ENCODE results near the gene ABHD5. TPM values are rescaled to one million over a fixed set of nuclear protein-coding genes. Genes with fewer than 3 reads are reported as not detected.

ABHD5 gene
- total and polyA plus RNA-seq, 8 donors: 8.4 to 14.1 (median 11.3) TPM

GRCh38 chr3:43769885-43770425 lies 79.2 kb downstream of the ABHD5 start:
- Histone ChIP-seq H3K9me3 (no peaks in the 10 kb centered on the region), H3K36me3 (no peaks in the 10 kb centered on the region), H3K4me3 (peak overlapping the region in 3 of 4 donors; percentile 7 to 24 (median 17)), H3K27ac (peak overlapping the region; percentile 45 to 79 (median 64)), H3K27me3 (no peaks in the 10 kb centered on the region), H3K4me1 (peaks cover 0 to 8% (median 0%) of the 10 kb centered on the region in 3 donors)
- FAIRE-seq (no peak), ATAC-seq (peak; percentile 22 to 34 (median 28)), DNase-seq (peak in 1 of 6 donors; percentile 30)
- no peak for TF ChIP-seq CTCF (IDR thresholded peaks at IDR 0.05)
- intact Hi-C loops (cut with DNase I): no loop called here
- WGBS, 2 donors: 48 to 51% methylated on average over 7 of the region's 7 CpGs

GRCh38 chr3:43770426-43771103 lies 79.8 kb downstream of the ABHD5 start:
- Histone ChIP-seq H3K27me3 (no peaks in the 10 kb centered on the region), H3K9me3 (no peaks in the 10 kb centered on the region), H3K4me3 (no peak overlapping the region), H3K27ac (peak overlapping the region; percentile 45 to 79 (median 64)), H3K36me3 (no peaks in the 10 kb centered on the region), H3K4me1 (peaks cover 0 to 8% (median 0%) of the 10 kb centered on the region in 3 donors)
- FAIRE-seq: no peak
- intact Hi-C loops (cut with DNase I): no loop called here
- 49 to 51% methylated on average over 11 of the region's 11 CpGs for WGBS, 2 donors
- ATAC-seq: peak; percentile 74 to 84 (median 79)
- TF ChIP-seq CTCF (IDR thresholded peaks at IDR 0.05): no peak
- peak in 4 of 6 donors; percentile 64 to 78 (median 72) for DNase-seq

- DNase-seq: no peak
- no peak for FAIRE-seq
- no peaks in the 10 kb centered on the region for H3K27me3 ChIP-seq
- H3K9me3 ChIP-seq: no peaks in the 10 kb centered on the region
- WGBS, 2 donors: 62 to 65% methylated on average over 5 of the region's 5 CpGs
- intact Hi-C loops (cut with DNase I): no loop called here
- no peak overlapping the region for H3K27ac ChIP-seq
- H3K4me3 ChIP-seq: no peak overlapping the region
- H3K36me3 ChIP-seq: no peaks in the 10 kb centered on the region
- no peak for TF ChIP-seq CTCF (IDR thresholded peaks at IDR 0.05)
- no peak for ATAC-seq
- H3K4me1 ChIP-seq: peaks cover 0 to 8% (median 0%) of the 10 kb centered on the region in 3 donors
These were observed 80.9 kb downstream of the ABHD5 start for GRCh38 chr3:43771610-43772009.

GRCh38 chr3:43773273-43774094 lies 82.7 kb downstream of the ABHD5 start:
- TF ChIP-seq CTCF (IDR thresholded peaks at IDR 0.05): no peak
- 63 to 64% methylated on average over 10 of the region's 10 CpGs for WGBS, 2 donors
- Histone ChIP-seq H3K36me3 (no peaks in the 10 kb centered on the region), H3K4me1 (peaks cover 0 to 8% (median 0%) of the 10 kb centered on the region in 3 donors), H3K9me3 (no peaks in the 10 kb centered on the region), H3K27ac (no peak overlapping the region), H3K27me3 (no peaks in the 10 kb centered on the region), H3K4me3 (no peak overlapping the region)
- intact Hi-C loops (cut with DNase I): no loop called here
- DNase-seq: no peak
- no peak for ATAC-seq
- FAIRE-seq: no peak

Data from pancreas (tissue), 10 donors.